ENCODE data around the gene TIMP2.
"Not testable (repeated sequence)": the region's sequence is repeated elsewhere in the genome, so short reads cannot be mapped to it uniquely, and the experiment has no call there.

TIMP2 gene

DNA sequence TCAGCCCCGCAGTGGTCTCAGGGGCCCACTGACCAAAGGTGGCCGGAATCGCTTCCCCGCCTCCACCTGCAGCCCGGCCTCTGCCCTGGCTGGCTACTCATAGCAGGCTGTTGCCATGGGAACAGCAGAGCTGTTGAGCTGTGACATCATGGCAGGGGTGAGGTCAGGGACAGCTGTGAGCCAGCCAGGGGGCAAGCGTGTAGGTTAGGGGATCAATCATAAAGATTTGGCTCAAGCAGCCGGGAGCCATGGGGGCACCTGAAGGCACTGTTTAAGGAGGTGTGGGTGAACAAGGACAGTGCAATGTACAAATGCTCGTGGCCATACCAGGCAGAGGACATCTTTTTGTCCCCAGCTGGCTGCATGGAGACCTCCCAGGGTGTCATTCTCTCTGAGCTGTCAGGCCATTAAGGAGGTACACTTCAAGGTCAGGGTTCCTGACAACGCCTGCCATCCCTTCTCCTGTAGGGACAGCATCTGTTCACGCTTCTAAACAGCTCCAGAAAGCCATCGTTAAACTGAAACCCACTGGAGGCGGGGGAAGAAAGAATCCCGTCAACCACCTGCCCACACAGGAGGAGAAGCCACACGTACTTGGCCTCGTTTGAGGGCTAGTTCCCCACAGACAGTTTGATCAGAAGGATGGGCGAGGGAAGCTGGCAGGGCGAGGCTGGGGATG, 21.9 kb downstream of the TIMP2 start, which contains the start of gene CEP295NL:
Gene CEP295NL (minus strand): TSS at position 101 of the 679 bp plus-strand sequence. CDS start 1,373 bp downstream, outside the sequence.
- DNase-seq, result no peak

DNA sequence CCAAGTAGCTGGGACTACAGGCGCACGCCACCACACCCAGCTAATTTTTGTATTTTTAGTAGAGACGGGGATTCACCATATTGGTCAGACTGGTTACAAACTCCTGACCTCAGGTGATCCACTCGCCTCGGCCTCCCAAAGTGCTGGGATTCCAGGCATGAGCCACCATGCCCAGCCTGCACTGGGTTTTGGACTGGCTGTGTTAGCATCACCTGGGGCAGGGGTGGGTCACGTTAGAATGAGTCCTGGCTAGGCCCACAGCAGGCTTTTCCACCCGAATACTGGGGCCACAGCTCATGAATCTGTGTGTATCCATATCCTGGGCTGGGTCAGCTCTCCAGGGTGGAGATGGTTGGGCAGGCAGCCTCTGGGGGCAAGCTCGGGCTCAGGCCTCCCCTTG, 23.0 kb downstream of the TIMP2 start:
- not testable (repeated sequence) for DNase-seq

DNA sequence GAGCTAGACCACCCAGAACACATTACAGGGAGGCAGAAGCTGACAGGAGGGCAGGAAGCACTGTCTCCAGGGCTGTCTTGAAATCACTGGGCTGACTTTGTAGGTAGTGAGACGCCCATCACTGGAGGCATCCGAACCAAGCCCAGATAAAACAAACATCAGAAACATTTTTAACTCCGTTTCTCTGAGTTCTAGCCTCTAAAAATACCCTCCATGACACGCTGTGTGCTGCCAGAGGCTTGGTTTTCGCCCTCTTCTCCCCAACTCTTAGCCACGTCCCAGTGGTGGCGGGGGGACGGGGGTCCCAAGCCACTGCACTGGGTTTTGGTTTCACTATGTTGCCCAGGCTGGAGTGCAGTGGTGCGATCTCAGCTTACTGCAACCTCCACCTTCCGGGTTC, 23.4 kb downstream of the TIMP2 start:
- no peak for DNase-seq

DNA sequence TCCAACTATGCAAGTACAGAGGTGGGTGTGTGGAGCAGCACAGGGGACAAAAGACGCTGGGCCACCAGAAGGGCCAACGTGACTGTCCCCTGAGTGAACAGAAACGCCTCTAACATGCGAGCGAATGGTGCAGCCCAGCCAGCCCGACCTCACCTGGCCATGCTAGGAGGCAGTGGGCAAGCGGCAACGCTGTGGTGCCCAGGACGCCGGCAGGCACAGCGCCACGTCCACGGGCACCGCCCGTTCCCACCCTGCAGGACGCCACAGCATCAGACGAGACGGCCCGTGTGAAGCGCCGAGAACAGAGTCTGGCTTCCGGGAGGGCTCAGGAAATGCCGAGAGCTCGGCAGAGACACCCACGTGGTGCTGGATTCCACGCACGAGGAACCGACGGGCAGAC, 24.4 kb downstream of the TIMP2 start:
- DNase-seq, result no peak

DNA sequence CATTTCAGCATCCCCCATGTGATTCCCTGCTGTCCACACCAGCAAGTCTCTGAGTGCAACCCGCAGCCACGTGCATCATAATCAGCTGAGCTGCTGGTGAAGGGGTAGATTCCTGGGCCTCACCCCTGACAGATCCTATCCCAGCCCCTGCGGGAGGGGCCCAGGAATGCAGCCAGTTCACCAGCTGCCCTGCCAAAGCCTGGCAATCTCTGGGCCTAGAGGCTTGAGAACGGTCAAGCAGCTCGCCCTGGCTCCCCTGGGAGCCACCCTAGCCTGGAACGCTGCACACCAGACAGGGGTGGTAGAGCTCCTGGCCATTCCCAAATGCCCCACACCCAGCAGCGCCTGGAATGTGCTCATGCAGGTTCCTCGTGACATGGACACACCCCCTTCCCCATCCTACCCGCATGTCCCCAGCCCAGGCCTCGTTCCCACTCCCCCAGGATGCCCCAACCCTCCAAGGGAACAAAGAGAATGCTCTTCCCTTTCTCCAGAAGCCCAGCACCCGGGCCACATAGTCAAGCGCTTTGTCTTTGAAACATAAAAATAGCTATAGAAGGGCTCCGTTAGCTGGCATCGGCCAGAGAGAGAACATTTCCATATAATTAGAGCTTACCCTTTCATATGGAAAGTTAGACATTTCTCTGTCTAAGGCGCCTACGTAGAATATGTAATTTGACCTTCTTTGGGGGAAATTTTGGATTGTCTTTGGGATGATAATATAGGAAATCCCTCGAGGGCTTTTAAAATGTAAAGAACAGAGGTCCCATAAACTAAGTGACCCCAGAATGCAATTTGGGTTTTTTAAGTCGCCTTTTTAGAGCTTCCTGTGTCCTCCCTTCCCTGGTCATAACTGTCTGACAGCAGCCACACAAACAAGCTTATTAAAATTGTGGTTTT, 25.6 kb downstream of the TIMP2 start:
- DNase-seq, result no peak

DNA sequence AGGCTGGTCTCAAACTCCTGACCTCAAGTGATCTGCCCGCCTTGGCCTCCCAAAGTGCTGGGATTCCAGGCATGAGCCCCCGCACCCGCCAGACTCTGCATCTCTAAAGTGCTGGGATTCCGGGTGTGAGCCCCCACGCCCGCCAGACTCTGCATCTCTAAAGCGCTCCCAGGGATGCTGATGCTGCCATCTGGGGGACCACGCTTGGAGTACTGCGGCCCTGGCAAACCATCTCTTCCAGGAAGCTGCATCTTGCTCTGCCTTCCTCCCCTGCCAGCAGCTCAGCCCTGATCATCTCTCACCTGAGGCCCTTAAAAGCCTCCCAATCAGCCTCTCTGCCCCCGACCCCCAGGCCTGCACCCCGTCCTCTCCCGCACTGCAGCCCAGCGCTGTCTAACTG, 26.2 kb downstream of the TIMP2 start:
- DNase-seq, result no peak

DNA sequence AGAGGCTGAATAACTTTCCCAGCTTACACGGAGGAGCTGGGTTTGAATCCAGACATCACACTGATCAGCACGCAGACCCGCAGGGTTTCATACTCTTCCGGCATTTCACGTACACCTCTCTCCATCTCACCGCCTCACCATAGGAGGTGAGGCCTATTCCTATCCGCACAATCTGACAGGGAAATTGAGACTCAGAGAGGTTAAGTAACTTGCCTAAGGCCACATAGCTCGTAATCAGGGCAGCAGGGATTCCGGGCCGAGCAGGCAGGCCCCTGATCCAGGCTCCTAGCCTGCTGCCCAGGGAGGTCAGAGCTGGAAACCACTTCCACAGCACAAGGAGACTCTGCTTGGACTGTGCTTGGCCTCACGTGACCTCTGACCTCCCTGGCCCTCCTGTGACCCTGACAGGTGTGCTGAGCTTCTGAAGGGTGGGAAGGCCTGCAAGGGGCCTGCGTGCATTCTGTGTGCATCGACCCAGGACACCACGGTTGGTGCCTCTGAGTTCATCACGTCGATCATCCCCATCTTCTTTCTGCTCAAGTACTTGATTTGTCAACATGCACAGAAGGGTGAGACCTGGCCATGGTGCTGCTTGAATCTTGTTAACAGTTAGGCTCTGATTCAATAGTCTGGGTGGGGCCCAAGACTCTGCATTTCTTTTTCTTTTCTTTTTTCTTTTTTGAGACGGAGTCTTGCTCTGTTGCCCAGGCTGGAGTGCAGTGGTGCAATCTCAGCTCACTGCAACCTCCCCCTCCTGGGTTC, 26.9 kb downstream of the TIMP2 start:
- no peak for DNase-seq

DNA sequence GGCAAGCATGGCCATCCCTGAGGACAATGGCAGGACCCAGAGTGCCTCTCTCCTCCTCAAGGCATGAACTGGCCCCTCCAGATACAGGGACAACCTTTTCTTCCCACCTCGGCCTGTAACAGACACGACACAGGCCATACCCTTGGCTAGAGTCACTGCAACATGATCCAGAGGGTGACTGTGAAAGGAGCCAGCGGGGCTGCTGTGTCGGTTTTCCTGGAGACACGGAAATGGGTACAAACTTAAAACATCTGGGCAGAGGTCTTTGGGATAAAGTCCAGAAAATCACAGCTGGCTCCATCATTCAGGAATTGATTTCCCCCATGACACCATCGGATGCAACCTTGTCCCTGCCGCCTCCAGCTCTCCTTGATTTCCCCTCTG, 27.5 kb downstream of the TIMP2 start:
- no peak for DNase-seq

DNA sequence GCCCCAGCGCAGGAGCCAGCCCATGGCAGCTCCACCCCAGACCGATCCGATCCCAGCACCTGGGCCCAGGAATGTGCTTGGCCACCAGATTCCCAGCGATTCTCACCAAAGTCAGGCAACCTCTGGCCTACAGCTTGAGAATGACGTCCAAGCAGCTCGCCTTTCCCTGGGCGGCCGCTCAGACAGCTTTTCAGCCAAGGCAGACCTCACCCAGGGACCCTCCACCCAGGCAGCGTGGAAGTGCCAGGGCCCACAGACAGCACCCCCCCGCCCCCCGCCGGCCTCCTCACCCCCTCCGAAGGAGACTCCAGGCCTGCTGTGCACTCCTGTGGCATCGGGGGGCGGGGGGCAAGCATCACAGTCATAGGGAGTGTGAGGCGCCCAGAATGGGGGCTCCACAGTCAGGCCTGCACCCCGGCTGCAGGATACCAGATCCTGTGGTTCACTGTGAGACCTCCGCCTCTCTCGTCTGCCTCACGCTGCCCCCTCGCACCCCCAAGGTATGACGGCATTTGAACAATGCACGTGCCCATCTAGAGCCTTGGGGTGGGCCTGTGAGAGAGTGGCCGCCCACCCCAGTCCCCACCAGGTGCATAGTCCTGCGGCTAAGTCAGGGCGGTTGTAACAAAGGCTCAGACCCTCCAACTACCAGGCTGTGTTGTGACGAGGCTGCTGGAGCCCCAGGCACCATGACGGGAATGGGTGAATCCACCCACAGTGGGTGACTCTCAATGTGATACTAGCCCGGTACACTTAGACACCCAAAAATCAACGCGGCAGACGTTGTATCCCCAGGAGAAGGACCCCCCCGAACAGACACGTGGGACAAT, 28.1 kb downstream of the TIMP2 start:
- no peak for DNase-seq

DNA sequence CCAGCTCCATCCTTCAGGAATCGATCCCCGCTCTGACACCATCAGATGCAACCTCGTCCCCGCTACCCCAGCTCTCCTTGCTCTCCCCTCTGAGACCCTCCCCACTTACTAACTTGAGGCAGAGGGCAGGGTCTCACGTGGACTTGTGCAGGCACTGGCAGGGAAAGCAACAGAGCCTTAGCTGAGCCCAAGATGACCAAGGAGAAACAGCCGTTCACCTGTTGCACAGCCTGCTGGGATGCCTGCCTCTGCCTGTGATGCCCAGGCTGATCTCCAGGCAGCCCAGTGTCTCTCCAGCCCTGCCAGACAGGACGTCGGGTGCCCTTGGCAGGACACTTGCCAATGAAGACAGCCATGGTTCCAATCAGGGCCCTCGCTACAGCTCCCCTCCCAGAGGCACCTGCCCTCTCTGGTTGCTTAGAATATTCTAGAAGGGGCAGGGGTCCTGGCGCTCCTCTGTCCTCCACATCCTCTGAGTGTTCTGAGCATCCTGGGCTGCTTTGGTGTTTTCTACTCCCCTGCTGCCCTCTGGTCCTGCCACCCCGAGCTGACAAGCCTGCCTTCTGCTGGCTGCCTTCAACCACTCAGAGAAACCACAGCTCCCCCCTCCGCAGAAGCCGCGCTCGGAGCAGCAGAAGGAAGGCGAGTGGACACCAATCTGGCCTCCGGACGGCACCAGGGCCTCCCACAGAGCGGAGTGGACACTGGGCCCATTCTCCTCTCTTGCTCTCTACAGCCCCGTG, 28.9 kb downstream of the TIMP2 start:
- DNase-seq, result no peak

DNA sequence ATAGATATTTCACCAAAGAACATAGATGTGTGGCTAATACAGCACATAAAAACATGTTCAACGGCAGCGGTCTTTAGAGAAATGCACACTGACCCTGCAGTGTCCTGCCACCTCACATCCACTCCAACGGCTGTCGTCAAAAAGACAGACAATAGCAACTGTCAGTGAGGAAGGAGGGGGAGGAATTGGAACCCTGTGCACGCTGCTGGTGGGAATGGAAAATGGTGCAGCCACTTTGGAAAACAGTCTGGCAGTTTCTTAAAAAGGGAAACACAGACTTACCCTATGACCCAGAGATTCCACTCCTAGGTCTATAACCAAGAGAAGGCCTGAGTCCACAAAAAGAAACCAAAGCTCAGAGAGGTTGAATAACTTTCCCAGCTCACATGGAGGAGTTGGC, 29.9 kb downstream of the TIMP2 start:
- DNase-seq, result no peak

DNA sequence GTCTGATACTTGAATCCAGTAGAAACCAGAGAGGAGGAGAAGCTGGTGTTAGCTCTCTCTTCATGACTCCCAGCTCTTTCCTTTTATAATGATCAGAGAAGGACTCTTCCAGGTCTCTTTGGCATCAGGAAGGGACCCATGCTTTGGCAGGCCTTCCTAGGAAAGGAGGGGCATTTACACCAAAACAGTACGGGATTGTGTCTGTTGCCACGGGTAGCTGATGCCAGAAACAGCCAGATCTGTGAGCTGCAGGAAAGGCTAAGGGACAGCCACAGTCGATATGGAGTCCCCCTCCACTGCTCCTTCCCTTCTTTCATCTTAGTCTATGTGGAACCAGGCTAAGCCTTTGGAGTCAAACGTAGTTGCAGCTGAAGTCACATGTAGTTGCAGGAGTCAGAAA, 31.5 kb downstream of the TIMP2 start:
- no peak for DNase-seq

DNA sequence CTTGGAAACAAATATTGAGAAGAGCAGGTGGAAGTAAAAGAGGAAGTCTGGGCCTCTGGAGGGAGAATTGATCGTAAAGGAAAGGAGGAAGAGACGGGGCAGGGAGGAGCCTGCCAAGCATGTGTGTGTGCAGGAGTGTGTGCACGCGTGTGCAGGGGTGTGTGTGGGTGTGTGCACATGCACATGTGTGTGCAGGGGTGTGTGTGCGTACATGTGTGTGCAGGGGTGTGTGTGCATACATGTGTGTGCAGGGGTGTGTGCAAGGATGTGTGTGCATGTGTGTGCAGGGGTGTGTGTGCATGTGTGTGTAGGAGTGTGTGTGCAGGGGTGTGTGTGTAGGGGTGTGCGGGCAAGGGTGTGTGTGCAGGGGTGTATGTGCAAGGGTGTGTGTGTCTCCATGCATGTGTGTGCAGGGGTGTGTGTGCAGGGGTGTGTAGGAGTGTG, 32.2 kb downstream of the TIMP2 start:
- DNase-seq, result no peak

DNA sequence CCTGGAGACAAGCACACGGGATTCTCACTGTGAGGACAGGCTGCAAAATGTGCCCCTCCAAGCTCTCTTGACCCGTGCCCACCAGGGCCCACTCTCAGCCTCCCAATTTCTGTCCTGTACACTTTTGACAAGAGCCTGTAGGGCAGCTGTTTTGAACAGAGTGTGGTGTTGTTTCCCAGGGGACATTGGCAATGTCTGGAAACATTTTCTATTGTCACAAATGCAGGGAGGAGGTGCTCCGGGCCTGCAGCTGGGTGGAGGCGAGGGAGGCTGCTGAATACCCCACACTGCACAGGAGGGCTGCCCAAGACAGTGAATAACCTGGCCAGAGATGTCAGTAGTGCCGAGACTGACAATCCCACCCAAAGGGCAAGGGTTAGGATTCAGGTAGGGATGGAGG, 32.7 kb downstream of the TIMP2 start:
- DNase-seq, result no peak

DNA sequence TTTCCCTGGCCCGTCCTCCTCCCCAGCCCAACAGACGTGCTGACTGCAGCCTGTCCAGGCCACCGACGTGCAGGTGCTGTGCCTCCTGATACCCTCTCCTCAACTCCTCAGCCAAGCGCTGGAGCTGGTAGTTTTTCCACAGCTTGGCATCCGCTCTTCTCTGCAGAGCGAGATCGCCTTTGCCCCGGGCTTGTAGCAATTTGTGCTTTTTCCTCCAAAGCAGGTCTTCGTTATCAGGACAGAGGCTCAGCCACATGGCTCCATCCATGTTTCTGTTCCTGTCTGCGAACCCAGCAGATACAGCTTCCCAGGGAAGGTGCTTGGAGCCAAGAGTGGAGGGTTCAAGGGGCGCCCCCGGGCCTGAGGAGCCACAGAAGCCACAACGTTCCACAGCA, 33.1 kb downstream of the TIMP2 start:
- DNase-seq, result no peak

DNA sequence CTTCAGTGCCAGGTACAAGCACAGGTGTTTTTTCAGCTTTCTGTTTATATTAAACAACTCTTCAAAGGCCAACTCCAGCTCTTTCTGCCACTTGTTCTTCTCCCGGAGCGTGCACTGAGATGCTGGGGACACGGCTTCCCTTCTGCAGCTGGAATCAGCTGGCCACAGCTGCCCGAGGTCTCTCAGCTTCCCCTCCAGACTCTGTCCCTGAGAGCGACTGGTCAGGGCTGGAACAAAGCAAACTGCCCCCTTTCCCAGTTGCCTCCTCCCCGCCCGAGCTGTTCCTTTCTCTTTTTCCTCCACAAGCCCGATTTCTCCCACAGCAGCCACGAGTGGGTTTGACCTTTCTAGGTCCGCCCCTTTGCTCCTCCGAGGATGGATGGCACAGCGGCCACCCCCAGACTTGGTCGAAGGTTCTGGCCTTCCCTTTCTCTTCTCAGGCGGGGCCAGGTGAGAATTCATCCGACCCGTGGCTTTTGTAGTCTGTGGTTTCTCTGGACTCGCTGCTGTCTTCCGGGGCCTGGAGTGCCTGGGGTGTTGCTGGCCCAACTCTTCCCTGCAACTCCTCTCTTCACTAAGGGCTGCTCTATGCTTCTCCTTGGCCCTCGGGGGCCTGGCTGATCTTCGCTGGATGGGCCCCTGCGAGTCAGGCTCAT, 33.7 kb downstream of the TIMP2 start:
- DNase-seq, result no peak

DNA sequence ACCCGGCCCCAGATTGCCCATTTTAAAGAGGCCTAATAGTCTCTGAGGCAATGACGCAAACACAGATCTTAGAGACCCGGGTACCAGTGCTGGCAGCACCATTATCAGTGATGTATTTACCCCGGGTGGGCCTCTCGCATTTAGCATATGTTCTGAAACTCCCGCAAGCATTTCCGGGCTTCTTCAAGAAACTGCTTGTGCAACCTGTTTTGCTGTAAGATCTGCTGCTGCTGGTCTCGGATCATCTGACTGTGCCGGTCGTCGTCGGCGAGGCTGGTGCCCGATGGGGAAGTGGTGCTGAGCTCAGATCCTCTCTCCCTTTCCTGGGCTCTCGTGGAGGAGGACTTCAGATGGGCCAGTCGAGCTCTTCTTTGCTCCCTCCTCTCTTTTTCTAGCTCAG, 34.7 kb downstream of the TIMP2 start:
- DNase-seq, result no peak

DNA sequence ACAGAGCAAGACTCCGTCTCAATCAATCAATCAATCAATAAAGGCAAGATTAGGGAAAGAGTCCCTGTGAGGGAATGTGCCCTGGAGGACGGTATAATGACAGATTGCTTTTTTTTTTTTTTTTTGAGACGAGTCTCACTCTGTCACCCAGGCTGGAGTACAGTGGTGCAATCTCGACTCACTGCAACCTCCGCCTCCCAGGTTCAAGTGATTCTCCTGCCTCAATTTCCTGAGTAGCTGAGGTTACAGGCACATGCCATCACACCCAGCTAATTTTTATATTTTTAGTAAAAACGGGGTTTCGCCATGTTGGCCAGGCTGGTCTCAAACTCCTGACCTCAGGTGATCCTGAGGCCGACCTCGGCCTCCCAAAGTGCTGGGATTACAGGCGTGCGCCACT, 35.1 kb downstream of the TIMP2 start:
- not testable (repeated sequence) for DNase-seq

DNA sequence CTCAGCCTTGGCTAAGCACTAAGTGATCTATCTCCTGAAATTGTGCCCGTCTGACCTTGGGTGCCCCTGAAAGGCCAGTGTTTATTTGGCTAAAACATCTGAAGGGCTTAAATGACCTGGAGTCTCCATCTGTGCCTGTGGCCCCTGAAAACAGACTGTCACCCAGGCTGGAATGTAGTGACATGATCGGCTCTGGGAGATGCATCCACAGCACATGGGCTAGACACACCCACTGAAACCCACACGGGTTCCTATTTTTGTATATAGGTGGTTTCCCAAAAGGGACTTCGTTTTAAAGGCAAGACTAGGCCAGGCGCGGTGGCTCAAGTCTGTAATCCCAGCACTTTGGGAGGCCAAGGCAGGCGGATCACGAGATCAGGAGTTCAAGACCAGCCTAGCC, 35.7 kb downstream of the TIMP2 start:
- no peak for DNase-seq

DNA sequence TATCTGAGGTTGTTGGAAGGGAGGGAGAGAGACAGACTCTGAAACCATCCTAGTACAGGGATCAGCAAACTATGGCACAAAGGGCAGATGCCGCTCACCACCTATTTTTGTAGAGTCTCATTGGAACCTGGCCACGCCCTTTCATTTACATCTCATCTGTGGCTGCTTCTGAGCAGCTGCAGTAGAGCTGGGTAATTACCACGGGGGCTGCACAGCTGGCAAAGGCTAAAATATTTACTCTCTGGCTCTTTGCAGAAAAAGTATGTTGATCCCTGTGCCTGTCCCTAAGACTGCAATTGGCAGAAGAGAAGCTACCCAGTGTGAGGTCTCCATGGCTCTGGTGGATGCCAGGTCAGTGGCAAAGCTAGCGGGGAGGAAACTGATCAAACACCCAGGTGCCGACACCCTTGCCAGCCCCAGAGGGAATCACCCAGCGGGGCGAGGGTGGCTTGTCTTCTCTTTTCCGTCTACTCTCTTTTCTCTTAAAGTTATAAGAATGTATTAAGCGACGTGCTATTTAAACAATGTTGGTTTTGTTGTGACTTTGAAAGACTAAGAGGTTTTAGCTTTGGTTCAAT, 36.2 kb downstream of the TIMP2 start:
- no peak for DNase-seq

DNA sequence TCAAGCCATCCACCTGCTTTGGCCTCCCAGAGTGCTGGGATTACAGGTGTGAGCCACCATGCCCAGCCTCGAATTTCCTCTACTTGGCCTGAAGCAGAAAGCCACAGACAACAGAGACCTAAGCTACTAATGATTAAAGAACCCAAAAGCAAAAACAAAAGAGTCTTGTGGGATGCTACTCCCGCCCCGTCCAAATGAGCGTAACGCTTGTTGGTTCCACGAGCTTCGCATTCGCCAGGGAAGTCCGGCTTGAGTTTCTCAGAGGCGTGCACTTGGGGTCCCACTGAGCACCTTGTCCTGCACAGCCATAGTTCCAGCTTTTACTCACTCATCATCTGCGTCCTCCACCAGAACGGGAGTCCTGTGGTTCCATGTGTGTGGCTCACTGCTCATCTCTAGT, 38.2 kb downstream of the TIMP2 start:
- no peak for DNase-seq

Measured in 8988T (cell line).